Stimulated activated CD4-positive, alpha-beta T cell treated with anti-CD3 and anti-CD28 coated beads, TNF-alpha, amount 100 ng/mL, for 1 hour (primary cell): Measurements from ENCODE around the gene KDM6B.
"Not testable (repeated sequence)": the region's sequence is repeated elsewhere in the genome, so short reads cannot be mapped to it uniquely, and the experiment has no call there.

Experiments
- DNase-seq, 3 donors: peaks; one replicate each; pipeline ENCODE4 v3.0.0-alpha.2; 2020; ENCODE audit warnings: low read depth in 3 of 3, low spot score in 1 of 3

Gene KDM6B

GRCh38 chr17:7850701-7851437, 16.9 kb downstream of the KDM6B start:
- no peak for DNase-seq

GRCh38 chr17:7851438-7852261, 17.6 kb downstream of the KDM6B start:
- peak; percentile 88 to 89 (median 89) for DNase-seq

DNA sequence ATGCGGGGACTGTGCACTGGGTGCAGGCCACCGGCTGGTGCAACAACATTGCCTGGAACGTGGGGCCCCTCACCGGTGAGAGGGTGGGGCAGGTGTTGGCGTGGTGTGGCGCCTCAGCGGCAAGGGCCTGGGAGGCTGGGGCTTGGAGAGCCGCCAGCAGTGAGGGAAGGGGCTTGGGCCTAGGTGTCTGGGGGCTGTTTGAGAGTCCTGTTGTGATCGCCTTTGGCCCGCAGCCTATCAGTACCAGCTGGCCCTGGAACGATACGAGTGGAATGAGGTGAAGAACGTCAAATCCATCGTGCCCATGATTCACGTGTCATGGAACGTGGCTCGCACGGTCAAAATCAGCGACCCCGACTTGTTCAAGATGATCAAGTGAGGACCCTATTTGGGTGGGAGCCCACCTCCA, 18.2 kb downstream of the KDM6B start:
- no peak for DNase-seq

- DNase-seq, result no peak
Measured at GRCh38 chr17:7852919-7853690, 19.1 kb downstream of the KDM6B start.

DNA sequence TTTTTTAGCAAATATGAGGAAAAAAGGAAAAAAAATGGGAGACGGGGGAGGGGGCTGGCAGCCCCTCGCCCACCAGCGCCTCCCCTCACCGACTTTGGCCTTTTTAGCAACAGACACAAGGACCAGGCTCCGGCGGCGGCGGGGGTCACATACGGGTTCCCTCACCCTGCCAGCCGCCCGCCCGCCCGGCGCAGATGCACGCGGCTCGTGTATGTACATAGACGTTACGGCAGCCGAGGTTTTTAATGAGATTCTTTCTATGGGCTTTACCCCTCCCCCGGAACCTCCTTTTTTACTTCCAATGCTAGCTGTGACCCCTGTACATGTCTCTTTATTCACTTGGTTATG, 19.6 kb downstream of the KDM6B start:
- no peak for DNase-seq

- DNase-seq, result no peak
Measured at GRCh38 chr17:7854078-7854777, 20.2 kb downstream of the KDM6B start.

- DNase-seq, result no peak
Measured at GRCh38 chr17:7854851-7855659, 21.0 kb downstream of the KDM6B start, which contains the start of gene TMEM88. Gene TMEM88, plus strand, starts transcription at chr17:7855066. Its CDS starts 9 bp downstream, at chr17:7855075.

- DNase-seq, result no peak
Measured at GRCh38 chr17:7855660-7856010, 21.6 kb downstream of the KDM6B start.

GRCh38 chr17:7856011-7856810, 22.2 kb downstream of the KDM6B start:
- DNase-seq, result peak in 1 of 3 donors; percentile 25

GRCh38 chr17:7856811-7857712, 23.0 kb downstream of the KDM6B start, which contains the start of gene NAA38:
Gene NAA38, minus strand, starts transcription at chr17:7857559. Its CDS starts 96 bp downstream, at chr17:7857463.
- peak; percentile 80 to 89 (median 88) for DNase-seq

DNA sequence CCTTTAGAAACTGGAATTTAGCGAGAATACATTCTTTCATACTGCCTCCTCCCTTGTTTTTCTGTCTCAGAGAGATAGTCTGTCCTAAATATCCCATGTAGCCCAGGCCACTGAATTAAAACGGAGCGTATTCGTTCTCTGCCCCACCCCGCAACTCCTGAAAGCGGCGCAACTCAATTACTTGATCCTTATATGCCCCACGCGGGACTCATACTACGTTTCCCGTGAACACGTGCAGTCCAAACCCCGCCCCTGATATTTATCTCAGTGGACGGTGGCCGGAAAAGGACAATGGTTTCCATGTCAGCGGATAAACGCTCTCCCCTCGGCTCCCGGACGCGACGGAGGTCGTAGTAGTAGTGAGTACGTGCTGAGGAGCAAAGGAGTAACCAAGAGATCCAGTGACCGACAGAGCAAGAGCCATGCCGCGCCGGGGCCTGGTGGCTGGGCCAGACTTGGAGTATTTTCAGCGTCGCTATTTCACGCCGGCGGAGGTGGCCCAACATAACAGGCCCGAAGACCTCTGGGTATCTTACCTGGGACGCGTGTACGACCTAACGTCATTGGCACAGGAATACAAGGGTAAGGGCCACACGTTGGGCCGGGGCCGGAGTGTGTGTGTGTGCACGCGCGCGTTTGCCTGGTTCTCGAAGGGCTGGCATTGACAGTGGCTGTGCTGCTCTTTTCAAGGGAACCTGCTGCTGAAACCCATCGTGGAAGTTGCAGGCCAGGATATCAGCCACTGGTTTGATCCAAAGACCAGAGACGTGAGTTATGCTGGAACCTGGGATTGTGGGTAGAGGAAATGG, 23.9 kb downstream of the KDM6B start, which contains the start of gene CYB5D1:
CYB5D1 (plus strand) TSS at position 291 of the 809 bp plus-strand sequence; CDS start at position 423, 132 bp downstream.
- peak; percentile 77 to 82 (median 80) for DNase-seq

DNA sequence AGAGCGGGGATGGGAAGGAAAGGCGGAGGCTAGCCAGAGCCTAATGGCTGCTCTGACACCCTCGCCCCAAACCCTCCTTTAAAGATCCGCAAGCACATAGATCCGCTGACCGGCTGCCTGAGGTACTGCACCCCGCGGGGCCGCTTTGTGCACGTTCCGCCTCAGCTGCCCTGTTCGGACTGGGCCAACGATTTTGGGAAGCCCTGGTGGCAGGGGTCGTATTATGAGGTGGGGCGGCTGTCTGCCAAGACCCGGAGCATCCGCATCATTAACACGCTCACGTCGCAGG, 24.4 kb downstream of the KDM6B start:
- no peak for DNase-seq

- no peak for DNase-seq
Measured at GRCh38 chr17:7859028-7859427, 25.0 kb downstream of the KDM6B start.

DNA sequence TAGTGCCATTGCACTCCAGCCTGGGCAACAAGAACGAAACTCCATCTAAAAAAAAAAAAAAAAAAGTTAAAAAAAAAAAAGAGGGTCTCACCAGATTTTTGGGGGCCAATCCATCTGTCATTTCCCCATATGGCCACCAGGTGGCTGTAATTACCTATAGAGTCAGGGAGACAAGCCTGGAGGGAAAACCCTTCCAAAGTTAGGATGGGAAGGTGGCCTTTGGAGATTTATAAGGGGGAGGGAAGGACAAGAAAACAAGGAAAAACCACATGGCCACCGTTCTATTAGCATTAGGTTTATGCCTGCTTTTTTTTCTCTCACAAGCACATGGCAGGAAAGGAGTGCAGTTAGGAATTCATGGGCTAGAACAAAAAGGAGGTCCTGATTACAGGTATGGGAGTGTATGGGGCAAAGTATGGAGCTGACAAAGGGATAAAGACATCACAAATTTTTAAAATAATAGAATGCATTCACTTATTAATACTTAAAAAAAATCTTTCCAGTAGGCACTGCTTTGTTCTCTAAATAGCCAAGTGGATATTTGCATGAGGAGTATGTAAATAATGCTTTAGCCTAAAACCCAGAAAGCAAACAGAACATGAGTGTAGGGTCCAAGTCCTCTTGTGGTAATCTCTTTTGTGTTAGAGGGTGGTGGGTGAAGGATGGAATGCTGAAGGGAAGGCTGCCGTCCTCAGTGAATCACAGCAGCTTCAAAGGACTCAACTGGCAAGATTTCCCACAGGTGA, 28.8 kb downstream of the KDM6B start:
- no peak for DNase-seq

DNA sequence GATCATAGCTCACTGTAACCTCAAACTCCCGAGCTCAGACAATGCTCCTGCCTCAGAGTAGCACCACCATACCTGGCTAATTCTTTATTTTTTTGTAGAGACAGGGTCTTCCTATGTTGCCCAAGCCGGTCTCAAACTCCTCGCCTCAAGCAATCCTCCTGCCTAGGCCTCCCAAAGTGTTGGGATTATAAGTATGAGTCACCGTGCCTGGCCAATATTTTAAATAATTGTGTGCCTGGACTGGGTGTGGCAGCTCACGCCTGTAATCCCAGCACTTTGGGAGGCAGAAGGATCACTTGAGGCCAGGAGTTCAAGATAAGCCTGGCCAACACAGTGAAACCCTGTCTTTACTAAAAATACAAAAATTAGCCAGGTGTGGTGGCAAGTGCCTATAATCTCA, 30.4 kb downstream of the KDM6B start:
- DNase-seq, result not testable (repeated sequence)

- no peak for DNase-seq
Measured at GRCh38 chr17:7864995-7865650, 31.1 kb downstream of the KDM6B start.
